HG03558 (cell line): ENCODE results near the gene APOA5.
"Not testable (repeated sequence)": the region's sequence is repeated elsewhere in the genome, so short reads cannot be mapped to it uniquely, and the experiment has no call there.

Experiments used
- ATAC-seq: cut with Tn5 transposase; IDR thresholded peaks from one replicate; pipeline ENCODE4 v1.9.1; 2021; ENCODE audit warnings: moderate number of reproducible peaks; ENCODE audit not compliant: unreplicated experiment; ENCODE audit errors: extremely low read depth

The APOA5 gene

GRCh38 chr11:116777056-116777455 lies 14.6 kb downstream of the APOA5 start:
- no peak for ATAC-seq

- no peak for ATAC-seq
Observed at GRCh38 chr11:116776522-116776984, 15.1 kb downstream of the APOA5 start.

- no peak for ATAC-seq
Observed at GRCh38 chr11:116775975-116776374, 15.7 kb downstream of the APOA5 start.

- ATAC-seq: no peak
Observed at GRCh38 chr11:116774661-116775060, 17.0 kb downstream of the APOA5 start.

GRCh38 chr11:116773203-116774097 lies 18.2 kb downstream of the APOA5 start:
- no peak for ATAC-seq

- ATAC-seq: peak; percentile 53
Observed at GRCh38 chr11:116772443-116773202, 19.1 kb downstream of the APOA5 start, which contains the start of gene BUD13. TSS of gene BUD13 (minus strand) at chr11:116772987. CDS start at chr11:116772964, 23 bp downstream.

- ATAC-seq: no peak
Observed at GRCh38 chr11:116771935-116772334, 19.7 kb downstream of the APOA5 start.

- ATAC-seq: no peak
Observed at GRCh38 chr11:116762132-116762531, 29.5 kb downstream of the APOA5 start.

- ATAC-seq: not testable (repeated sequence)
Observed at GRCh38 chr11:116756044-116756443, 35.6 kb downstream of the APOA5 start.

- no peak for ATAC-seq
Observed at GRCh38 chr11:116750070-116750718, 41.5 kb downstream of the APOA5 start.

GRCh38 chr11:116742104-116742503 lies 49.6 kb downstream of the APOA5 start:
- no peak for ATAC-seq

GRCh38 chr11:116740741-116741140 lies 50.9 kb downstream of the APOA5 start:
- no peak for ATAC-seq
